K562 (cell line): ENCODE data around the gene BGN. TPM values are rescaled to one million over a fixed set of nuclear protein-coding genes. Genes with fewer than 3 reads are reported as not detected.

Experiments used
- ATAC-seq: fragments of 200-7000 bp; cut with Tn5 transposase; 3 replicates; pipeline ENCODE4 v1.9.1; 2020; ENCODE audit warnings: moderate library complexity
- BruUV-seq: library from RNA; stranded (reverse); fragments of 400-500 nt; replicated peaks from 2 replicates; lab custom pipeline; 2021; lab: Mats Ljungman, UMichigan
- CTCF ChIA-PET: fragments of 300-600 bp; formaldehyde crosslinking; extraction: SDS; loops from one replicate; lab custom pipeline; 2021; ENCODE audit warnings: low intra/inter-chr PET ratio; lab: Yijun Ruan, JAX
- POLR2A ChIA-PET: fragments of 300-600, 350-650 bp; sonication (Branson Sonifier 250); formaldehyde crosslinking; extraction: SDS; loops from one replicate; lab custom pipeline; 2021; ENCODE audit warnings: antibody characterized with exemption, inconsistent platforms; lab: Yijun Ruan, JAX
- DNase-seq, 4 experiments: peaks; one replicate each; pipeline versions ENCODE4 v3.0.0 to v3.0.0-alpha.2; 2011 to 2018; ENCODE audit warnings: low spot score in 3 of 4, mixed read lengths in 3 of 4; ENCODE audit errors: extremely low read depth in 1 of 4
- FAIRE-seq: peaks from 2 replicates; lab custom pipeline; 2011; peaks lifted over from hg19 to GRCh38; lab: Jason Lieb, UNC
- H2AFZ ChIP-seq: 2 replicates; pipeline ENCODE4 v1.6.0; 2011; ENCODE audit warnings: low read depth, low read length, control low read depth, inconsistent platforms
- H3K27ac ChIP-seq: fragments of 200-600 bp; 3 replicates; pipeline ENCODE4 v1.8.0; 2011; ENCODE audit warnings: low read depth, mild to moderate bottlenecking, control low read depth, inconsistent platforms, low read length, moderate library complexity, mixed read lengths; ENCODE audit errors: extremely low read depth
- H3K27me3 ChIP-seq, 2 experiments: fragments of 300-600 bp in 1 of 2; 2 replicates in 1 of 2; 3 replicates in 1 of 2; pipeline versions ENCODE4 v1.6.0 to v1.8.0; 2011; ENCODE audit warnings: inconsistent platforms in 2 of 2, low read length in 2 of 2, mild to moderate bottlenecking in 1 of 2, mixed read lengths in 1 of 2, moderate library complexity in 1 of 2; ENCODE audit not compliant: control insufficient read depth in 2 of 2, insufficient read depth in 2 of 2
- H3K36me3 ChIP-seq: fragments of 300-600 bp; 3 replicates; pipeline ENCODE4 v1.8.0; 2011; ENCODE audit warnings: mild to moderate bottlenecking, low read length, inconsistent platforms; ENCODE audit not compliant: control insufficient read depth, insufficient read depth
- H3K4me1 ChIP-seq, 2 experiments: fragments of 200-600 bp in 1 of 2; replicated peaks in 1 of 2; 2 replicates in 1 of 2; 3 replicates in 1 of 2; pipeline versions ENCODE4 v1.5.1 to v1.8.0; 2011; ENCODE audit warnings: inconsistent platforms in 2 of 2, low read length in 2 of 2, mild to moderate bottlenecking in 1 of 2, mixed read lengths in 1 of 2, moderate library complexity in 1 of 2; ENCODE audit not compliant: control insufficient read depth in 2 of 2, insufficient read depth in 2 of 2
- H3K4me2 ChIP-seq: 2 replicates; pipeline ENCODE4 v1.6.1; 2011; ENCODE audit warnings: low read length, control low read depth, inconsistent platforms, mixed read lengths; ENCODE audit not compliant: insufficient read depth
- H3K4me3 ChIP-seq: fragments of 200-600 bp; sonication (generic), shearing (Covaris generic); 2 replicates; pipeline ENCODE4 v1.5.1; 2016; ENCODE audit warnings: control low read depth, inconsistent platforms
- H3K79me2 ChIP-seq: fragments of 200-600 bp; 3 replicates; pipeline ENCODE4 v1.8.0; 2011; ENCODE audit warnings: low read length, inconsistent platforms; ENCODE audit not compliant: control insufficient read depth, insufficient read depth
- H3K9ac ChIP-seq, 2 experiments: 2 replicates each; pipeline versions ENCODE4 v1.6.0 to v1.6.1; 2011; ENCODE audit warnings: low read depth in 2 of 2, low read length in 2 of 2, control low read depth in 1 of 2, inconsistent platforms in 1 of 2, mild to moderate bottlenecking in 1 of 2, mixed read lengths in 1 of 2; ENCODE audit not compliant: insufficient read depth in 1 of 2
- H3K9me1 ChIP-seq: one replicate; pipeline ENCODE4 v1.6.0; 2011; ENCODE audit warnings: inconsistent platforms, mild to moderate bottlenecking, low read length, moderate library complexity; ENCODE audit not compliant: control insufficient read depth, insufficient read depth
- H3K9me3 ChIP-seq: replicated peaks from 2 replicates; pipeline ENCODE4 v1.5.1; 2011; ENCODE audit warnings: low read depth, low read length, inconsistent platforms; ENCODE audit not compliant: control insufficient read depth, insufficient read depth
- H4K20me1 ChIP-seq: replicated peaks from 2 replicates; pipeline ENCODE4 v1.6.1; 2011; ENCODE audit warnings: low read length, inconsistent platforms, mixed read lengths; ENCODE audit not compliant: control insufficient read depth, insufficient read depth
- ELF2 ChIP-seq: fragments of 250-450 bp; sonication (Bioruptor Pico); IDR thresholded peaks from 2 replicates; pipeline ENCODE4 v1.5.0; 2021; ENCODE audit warnings: mild to moderate bottlenecking
- HDAC2 ChIP-seq: fragments of 450-650 bp; IDR thresholded peaks from 2 replicates; pipeline ENCODE4 v1.6.1; 2016; ENCODE audit warnings: mild to moderate bottlenecking
- HMG20B ChIP-seq: fragments of 250-450 bp; sonication (Bioruptor Pico); IDR thresholded peaks from 2 replicates; pipeline ENCODE4 v1.5.0; 2021; ENCODE audit warnings: mild to moderate bottlenecking
- POU5F1 ChIP-seq: fragments of 150-350 bp; IDR thresholded peaks from 2 replicates; pipeline ENCODE4 v1.6.1; 2014; ENCODE audit warnings: borderline replicate concordance, low read length, low read depth, mild to moderate bottlenecking; ENCODE audit not compliant: partially characterized antibody
- RFX1 ChIP-seq: fragments of 450-650 bp; IDR thresholded peaks from 2 replicates; pipeline ENCODE4 v1.6.1; 2016; ENCODE audit warnings: mild to moderate bottlenecking, moderate library complexity
- WGBS: fragments of 100-300 bp; shearing (Covaris generic); methylation state at CpG from one replicate; pipeline ENCODE4 v1.1.6; 2016; ENCODE audit warnings: low coverage, mixed read lengths; ENCODE audit not compliant: insufficient coverage; ENCODE audit errors: missing lambda C conversion rate; 5-methylcytosine and 5-hydroxymethylcytosine counted together
- in situ Hi-C: fragments of 300-500 bp; cut with MboI; formaldehyde crosslinking; loops from 4 replicates; pipeline ENCODE4 v1.15.0; 2018; ENCODE audit warnings: inconsistent platforms, mixed read lengths
- intact Hi-C: fragments of 100-400 bp; cut with micrococcal nuclease; formaldehyde crosslinking; loops from 2 replicates; pipeline ENCODE4 v1.14.2; 2022
- polyA plus RNA-seq, 8 experiments: library from polyadenylated mRNA; depleted of rRNA in 4 of 8; stranded (reverse) in 5 of 8; unstranded in 3 of 8; fragments of >200 nt; fragmentation: Nextera tagmentation in 2 of 8; fragmentation: Illumina TruSeq in 1 of 8; extraction: Ambion mirVana in 2 of 8; extraction: Trizol in 1 of 8; gene quantifications; 2 replicates each; pipeline versions ENCODE4 v1.2.1 to v1.2.3, GENCODE V29; 2011 to 2014; ENCODE audit warnings: inconsistent platforms in 1 of 8, missing spikeins in 1 of 8
- total RNA-seq, 7 experiments: library from RNA; depleted of rRNA in 6 of 7; stranded (reverse); fragments of >200 nt in 6 of 7; fragmentation: Illumina TruSeq in 2 of 7; extraction: Trizol in 2 of 7; gene quantifications; 2 replicates each; pipeline versions ENCODE4 v1.2.1 to v1.2.3, GENCODE V29; 2011 to 2021; ENCODE audit warnings: low replicate concordance in 1 of 7
- TF ChIP-seq, protein P1 (sequence below): fragments of 250-450 bp; sonication (Bioruptor Pico); IDR thresholded peaks from 2 replicates; pipeline ENCODE4 v1.9.0; 2021; ENCODE audit warnings: mild to moderate bottlenecking, inconsistent platforms
- TF ChIP-seq, protein P2 (sequence below): fragments of 250-450 bp; sonication (Bioruptor Pico); IDR thresholded peaks from 2 replicates; pipeline ENCODE4 v1.5.0; 2021
- TF ChIP-seq, protein P3 (sequence below): sonication (generic); formaldehyde crosslinking; IDR thresholded peaks from 2 replicates; pipeline ENCODE4 v1.8.0; 2023; ENCODE audit warnings: missing genetic modification reagents, mild to moderate bottlenecking, borderline replicate concordance
- TF ChIP-seq, protein P4 (sequence below): sonication (generic); formaldehyde crosslinking; IDR thresholded peaks from 2 replicates; pipeline ENCODE4 v1.8.1; 2022; ENCODE audit warnings: missing genetic modification reagents

The BGN gene
- total and polyA plus RNA-seq, 9 of the 15 experiments (the other 6 are each of a cell fraction or from before 2014, with no cell fraction given): 0.11 TPM; not detected in 8

DNA sequence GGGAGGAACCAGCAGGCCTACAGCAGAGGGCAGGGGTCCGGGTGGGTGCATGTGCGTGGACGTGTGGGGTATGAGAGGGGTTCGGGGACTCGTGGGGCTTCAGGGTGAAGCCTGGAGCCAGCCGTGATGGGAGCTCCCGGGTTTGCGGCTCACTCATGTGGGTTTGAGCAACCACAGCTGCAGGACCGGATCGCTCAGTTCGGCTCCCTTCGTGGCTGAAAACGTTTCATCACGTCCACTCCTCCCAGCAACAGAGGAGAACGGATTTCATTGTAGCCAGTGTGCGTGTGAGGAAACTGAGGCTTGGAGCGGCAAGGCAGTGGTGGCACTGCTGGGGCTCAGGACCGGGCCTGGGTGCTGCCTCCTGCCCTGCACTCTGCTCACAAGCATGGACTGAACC, 10.6 kb downstream of the BGN start (continued):
- TF ChIP-seq, protein P1, sequence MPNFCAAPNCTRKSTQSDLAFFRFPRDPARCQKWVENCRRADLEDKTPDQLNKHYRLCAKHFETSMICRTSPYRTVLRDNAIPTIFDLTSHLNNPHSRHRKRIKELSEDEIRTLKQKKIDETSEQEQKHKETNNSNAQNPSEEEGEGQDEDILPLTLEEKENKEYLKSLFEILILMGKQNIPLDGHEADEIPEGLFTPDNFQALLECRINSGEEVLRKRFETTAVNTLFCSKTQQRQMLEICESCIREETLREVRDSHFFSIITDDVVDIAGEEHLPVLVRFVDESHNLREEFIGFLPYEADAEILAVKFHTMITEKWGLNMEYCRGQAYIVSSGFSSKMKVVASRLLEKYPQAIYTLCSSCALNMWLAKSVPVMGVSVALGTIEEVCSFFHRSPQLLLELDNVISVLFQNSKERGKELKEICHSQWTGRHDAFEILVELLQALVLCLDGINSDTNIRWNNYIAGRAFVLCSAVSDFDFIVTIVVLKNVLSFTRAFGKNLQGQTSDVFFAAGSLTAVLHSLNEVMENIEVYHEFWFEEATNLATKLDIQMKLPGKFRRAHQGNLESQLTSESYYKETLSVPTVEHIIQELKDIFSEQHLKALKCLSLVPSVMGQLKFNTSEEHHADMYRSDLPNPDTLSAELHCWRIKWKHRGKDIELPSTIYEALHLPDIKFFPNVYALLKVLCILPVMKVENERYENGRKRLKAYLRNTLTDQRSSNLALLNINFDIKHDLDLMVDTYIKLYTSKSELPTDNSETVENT: no peak
- TF ChIP-seq, protein P2, sequence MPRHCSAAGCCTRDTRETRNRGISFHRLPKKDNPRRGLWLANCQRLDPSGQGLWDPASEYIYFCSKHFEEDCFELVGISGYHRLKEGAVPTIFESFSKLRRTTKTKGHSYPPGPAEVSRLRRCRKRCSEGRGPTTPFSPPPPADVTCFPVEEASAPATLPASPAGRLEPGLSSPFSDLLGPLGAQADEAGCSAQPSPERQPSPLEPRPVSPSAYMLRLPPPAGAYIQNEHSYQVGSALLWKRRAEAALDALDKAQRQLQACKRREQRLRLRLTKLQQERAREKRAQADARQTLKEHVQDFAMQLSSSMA (CRISPR knock-in tag): no peak
- TF ChIP-seq RFX1 (no peak), HMG20B (CRISPR knock-in tag) (no peak), HDAC2 (no peak)

DNA sequence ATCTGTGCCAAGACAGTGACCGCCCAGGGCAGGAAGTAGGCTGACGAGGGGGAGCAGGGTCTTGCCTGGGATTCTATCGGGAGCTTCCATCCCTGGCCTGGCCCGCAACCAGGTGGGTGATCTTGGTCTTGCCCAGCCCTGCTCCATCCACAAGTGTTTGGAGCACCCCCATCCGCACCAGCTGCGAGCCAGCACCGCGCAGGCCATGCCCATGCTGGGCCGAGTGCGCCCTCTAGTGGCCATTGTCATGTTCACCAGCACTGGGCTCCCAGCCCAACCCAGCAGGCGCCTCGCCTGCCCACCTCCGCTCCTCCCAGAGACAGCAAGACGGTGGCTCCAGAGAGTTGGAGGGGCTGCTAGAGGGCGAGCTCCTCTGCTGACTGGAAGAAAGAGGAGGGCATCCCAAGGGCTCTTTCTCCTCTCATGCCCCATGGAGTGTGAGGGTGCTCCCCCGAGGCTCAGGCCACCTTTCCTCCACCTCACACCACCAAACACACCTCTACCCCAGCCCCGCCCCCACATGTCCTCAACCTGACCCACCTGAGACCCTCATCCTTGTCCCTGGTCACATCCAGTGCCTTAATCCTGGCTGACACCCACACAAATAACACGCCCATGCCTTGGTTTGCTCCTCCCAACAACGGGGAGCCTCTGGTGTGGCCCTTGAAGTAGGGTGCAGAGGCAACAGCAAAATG, 12.9 kb downstream of the BGN start:
- intact Hi-C loops (loop anchor here (1.0 to 5.0 kb wide), 2 partner anchors 35 to 47 kb away; partner anchors contain the start of gene HAUS7), in situ Hi-C loops (no loop called here)
- ATAC-seq (peak; percentile 99), FAIRE-seq (peak; percentile 56), DNase-seq (peak; percentile 82 to 89 (median 88))
- Histone ChIP-seq H4K20me1 (no peaks in the 10 kb centered on the region), H3K4me2 (no peak overlapping the region), H3K79me2 (no peaks in the 10 kb centered on the region), H3K9me1 (no peaks in the 10 kb centered on the region), H3K4me1 (peaks cover 0 to 30% of the 10 kb centered on the region in 2 experiments; a peak in 3 of 5 replicates), H2AFZ (no peak overlapping the region), H3K36me3 (no peaks in the 10 kb centered on the region), H3K27me3 (peaks cover 0 to 36% of the 10 kb centered on the region in 2 experiments; a peak in 2 of 5 replicates), H3K27ac (no peak overlapping the region), H3K4me3 (no peak overlapping the region), H3K9ac (peak overlapping the region in 1 of 2 experiments; percentile 26; a peak in 1 of 4 replicates), H3K9me3 (no peaks in the 10 kb centered on the region)
- no TSS peak for BruUV-seq
- ChIA-PET POLR2A (interaction anchor here (1.1 kb wide), 1 partner anchor 39 kb away, joined by 5 read pairs; no protein-coding TSS in a partner anchor), CTCF (interaction anchor here (2.0 to 2.8 kb wide), 2 partner anchors 37 to 46 kb away, joined by 9 read pairs; partner anchors contain the start of gene HAUS7)
- WGBS: 4% methylated on average over 12 of the region's 19 CpGs
- TF ChIP-seq, protein P3, sequence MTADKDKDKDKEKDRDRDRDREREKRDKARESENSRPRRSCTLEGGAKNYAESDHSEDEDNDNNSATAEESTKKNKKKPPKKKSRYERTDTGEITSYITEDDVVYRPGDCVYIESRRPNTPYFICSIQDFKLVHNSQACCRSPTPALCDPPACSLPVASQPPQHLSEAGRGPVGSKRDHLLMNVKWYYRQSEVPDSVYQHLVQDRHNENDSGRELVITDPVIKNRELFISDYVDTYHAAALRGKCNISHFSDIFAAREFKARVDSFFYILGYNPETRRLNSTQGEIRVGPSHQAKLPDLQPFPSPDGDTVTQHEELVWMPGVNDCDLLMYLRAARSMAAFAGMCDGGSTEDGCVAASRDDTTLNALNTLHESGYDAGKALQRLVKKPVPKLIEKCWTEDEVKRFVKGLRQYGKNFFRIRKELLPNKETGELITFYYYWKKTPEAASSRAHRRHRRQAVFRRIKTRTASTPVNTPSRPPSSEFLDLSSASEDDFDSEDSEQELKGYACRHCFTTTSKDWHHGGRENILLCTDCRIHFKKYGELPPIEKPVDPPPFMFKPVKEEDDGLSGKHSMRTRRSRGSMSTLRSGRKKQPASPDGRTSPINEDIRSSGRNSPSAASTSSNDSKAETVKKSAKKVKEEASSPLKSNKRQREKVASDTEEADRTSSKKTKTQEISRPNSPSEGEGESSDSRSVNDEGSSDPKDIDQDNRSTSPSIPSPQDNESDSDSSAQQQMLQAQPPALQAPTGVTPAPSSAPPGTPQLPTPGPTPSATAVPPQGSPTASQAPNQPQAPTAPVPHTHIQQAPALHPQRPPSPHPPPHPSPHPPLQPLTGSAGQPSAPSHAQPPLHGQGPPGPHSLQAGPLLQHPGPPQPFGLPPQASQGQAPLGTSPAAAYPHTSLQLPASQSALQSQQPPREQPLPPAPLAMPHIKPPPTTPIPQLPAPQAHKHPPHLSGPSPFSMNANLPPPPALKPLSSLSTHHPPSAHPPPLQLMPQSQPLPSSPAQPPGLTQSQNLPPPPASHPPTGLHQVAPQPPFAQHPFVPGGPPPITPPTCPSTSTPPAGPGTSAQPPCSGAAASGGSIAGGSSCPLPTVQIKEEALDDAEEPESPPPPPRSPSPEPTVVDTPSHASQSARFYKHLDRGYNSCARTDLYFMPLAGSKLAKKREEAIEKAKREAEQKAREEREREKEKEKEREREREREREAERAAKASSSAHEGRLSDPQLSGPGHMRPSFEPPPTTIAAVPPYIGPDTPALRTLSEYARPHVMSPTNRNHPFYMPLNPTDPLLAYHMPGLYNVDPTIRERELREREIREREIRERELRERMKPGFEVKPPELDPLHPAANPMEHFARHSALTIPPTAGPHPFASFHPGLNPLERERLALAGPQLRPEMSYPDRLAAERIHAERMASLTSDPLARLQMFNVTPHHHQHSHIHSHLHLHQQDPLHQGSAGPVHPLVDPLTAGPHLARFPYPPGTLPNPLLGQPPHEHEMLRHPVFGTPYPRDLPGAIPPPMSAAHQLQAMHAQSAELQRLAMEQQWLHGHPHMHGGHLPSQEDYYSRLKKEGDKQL: no peak
- no peak for TF ChIP-seq POU5F1
- TF ChIP-seq, protein P4, sequence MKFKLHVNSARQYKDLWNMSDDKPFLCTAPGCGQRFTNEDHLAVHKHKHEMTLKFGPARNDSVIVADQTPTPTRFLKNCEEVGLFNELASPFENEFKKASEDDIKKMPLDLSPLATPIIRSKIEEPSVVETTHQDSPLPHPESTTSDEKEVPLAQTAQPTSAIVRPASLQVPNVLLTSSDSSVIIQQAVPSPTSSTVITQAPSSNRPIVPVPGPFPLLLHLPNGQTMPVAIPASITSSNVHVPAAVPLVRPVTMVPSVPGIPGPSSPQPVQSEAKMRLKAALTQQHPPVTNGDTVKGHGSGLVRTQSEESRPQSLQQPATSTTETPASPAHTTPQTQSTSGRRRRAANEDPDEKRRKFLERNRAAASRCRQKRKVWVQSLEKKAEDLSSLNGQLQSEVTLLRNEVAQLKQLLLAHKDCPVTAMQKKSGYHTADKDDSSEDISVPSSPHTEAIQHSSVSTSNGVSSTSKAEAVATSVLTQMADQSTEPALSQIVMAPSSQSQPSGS (CRISPR knock-in tag): no peak
- TF ChIP-seq ELF2: no peak
